ENCODE measurements around the gene NECAP2.
"Not testable (repeated sequence)": the region's sequence is repeated elsewhere in the genome, so short reads cannot be mapped to it uniquely, and the experiment has no call there.

DNA sequence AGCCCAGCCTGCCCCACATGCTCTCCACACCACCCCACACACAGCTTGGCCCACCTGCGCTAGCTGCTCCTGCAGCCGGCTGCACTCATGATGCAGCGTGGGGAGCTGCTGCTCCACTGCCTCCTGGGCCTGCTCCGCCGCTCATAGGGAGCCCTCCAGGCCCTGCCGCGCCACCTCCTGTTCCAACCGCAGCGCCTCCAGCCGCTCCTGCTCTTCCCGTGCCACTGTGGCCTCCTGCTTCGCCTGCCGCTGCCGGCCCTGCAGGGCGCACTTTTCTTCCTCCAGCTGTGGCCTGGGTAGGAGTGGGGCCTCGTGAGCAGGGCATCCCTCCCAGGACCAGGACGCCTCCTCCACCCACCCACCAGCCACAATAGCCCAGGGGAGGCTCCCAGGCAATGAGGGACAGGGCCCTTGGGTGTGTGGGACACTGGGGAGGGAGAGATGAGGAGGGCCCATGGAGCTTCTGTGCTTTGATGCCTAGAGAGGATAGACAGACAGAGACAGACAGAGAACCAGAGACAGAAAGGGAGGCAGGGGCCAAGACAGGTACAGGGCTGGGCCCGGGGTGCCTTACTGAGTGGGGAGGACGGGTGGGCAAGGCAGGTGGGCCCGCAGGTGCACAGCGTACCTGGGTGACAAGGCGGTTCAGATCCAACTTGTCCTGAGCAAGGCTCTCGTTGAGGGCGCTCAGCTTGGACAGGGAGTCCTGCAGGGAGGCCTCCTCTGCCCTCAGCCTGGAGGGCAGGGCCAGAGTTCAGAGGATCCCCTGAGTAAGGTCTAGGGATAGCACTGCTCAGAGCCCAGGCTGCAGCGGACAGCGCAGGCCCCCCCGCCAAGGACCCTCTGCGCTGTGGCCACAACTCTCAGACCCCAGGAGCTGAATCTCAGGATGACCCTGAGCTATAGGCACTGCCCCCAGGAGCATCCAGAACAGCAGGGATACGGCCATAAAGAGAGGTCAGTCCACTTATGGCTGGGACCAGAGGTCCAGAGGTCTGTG, 35.5 kb downstream of the NECAP2 start:
- TF ChIP-seq, protein P1, sequence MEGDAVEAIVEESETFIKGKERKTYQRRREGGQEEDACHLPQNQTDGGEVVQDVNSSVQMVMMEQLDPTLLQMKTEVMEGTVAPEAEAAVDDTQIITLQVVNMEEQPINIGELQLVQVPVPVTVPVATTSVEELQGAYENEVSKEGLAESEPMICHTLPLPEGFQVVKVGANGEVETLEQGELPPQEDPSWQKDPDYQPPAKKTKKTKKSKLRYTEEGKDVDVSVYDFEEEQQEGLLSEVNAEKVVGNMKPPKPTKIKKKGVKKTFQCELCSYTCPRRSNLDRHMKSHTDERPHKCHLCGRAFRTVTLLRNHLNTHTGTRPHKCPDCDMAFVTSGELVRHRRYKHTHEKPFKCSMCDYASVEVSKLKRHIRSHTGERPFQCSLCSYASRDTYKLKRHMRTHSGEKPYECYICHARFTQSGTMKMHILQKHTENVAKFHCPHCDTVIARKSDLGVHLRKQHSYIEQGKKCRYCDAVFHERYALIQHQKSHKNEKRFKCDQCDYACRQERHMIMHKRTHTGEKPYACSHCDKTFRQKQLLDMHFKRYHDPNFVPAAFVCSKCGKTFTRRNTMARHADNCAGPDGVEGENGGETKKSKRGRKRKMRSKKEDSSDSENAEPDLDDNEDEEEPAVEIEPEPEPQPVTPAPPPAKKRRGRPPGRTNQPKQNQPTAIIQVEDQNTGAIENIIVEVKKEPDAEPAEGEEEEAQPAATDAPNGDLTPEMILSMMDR (IDR thresholded peaks at IDR 0.05): not testable (repeated sequence)
- not testable (repeated sequence) for TF ChIP-seq POLR2A (IDR thresholded peaks at IDR 0.05)
